C4-2B (cell line): ENCODE measurements around the gene ATRNL1.

ENCODE experiments used
- ZFX ChIP-seq: fragments of 450-650 bp; IDR thresholded peaks from 2 replicates; pipeline ENCODE4 v1.6.1; 2017
- TF ChIP-seq, protein P1 (sequence below): fragments of 450-650 bp; conservative IDR thresholded peaks from 2 replicates; pipeline ENCODE4 v1.5.1; 2017; ENCODE audit warnings: mild to moderate bottlenecking

DNA sequence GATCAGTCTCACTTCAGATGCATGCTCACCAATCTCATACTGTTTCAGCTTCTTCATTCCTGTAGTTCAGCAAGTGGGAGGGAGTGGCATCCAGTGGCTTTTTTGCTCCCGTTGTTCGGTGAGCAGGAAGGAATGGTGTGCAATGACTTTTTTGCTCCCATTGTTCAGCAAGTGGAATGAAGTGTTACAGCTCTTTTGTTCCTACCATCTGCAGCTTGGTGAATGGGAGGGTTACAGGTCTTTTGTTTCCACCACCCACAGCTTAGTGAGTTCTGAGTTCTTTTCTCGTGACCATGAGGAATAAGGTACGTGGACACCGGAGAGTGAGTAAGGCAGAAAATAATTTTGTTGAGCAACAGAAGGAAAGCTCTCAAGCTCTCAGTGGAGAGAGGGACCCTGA lies 363.6 kb downstream of the ATRNL1 start:
- no peak for TF ChIP-seq ZFX
- TF ChIP-seq, protein P1, sequence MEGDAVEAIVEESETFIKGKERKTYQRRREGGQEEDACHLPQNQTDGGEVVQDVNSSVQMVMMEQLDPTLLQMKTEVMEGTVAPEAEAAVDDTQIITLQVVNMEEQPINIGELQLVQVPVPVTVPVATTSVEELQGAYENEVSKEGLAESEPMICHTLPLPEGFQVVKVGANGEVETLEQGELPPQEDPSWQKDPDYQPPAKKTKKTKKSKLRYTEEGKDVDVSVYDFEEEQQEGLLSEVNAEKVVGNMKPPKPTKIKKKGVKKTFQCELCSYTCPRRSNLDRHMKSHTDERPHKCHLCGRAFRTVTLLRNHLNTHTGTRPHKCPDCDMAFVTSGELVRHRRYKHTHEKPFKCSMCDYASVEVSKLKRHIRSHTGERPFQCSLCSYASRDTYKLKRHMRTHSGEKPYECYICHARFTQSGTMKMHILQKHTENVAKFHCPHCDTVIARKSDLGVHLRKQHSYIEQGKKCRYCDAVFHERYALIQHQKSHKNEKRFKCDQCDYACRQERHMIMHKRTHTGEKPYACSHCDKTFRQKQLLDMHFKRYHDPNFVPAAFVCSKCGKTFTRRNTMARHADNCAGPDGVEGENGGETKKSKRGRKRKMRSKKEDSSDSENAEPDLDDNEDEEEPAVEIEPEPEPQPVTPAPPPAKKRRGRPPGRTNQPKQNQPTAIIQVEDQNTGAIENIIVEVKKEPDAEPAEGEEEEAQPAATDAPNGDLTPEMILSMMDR, result no peak
